Activated CD4-positive, alpha-beta T cell treated with anti-CD3 and anti-CD28 coated beads, Interleukin-10, Interleukin-2, amounts not matched to agents 100 ng/mL and 50 ng/mL, durations not matched to agents 16 hours and 8 hours (primary cell): ENCODE results near the gene ARL2.
"Not testable (repeated sequence)": the region's sequence is repeated elsewhere in the genome, so short reads cannot be mapped to it uniquely, and the experiment has no call there.

Experiments
- DNase-seq: peaks from one replicate; pipeline ENCODE4 v3.0.0-alpha.2; 2020

ARL2 gene

GRCh38 chr11:65013888-65014725 lies at the start of gene ARL2:
ARL2 (plus strand) TSS chr11:65014160; CDS start chr11:65014208, 48 bp downstream.
- peak; percentile 93 for DNase-seq

DNA sequence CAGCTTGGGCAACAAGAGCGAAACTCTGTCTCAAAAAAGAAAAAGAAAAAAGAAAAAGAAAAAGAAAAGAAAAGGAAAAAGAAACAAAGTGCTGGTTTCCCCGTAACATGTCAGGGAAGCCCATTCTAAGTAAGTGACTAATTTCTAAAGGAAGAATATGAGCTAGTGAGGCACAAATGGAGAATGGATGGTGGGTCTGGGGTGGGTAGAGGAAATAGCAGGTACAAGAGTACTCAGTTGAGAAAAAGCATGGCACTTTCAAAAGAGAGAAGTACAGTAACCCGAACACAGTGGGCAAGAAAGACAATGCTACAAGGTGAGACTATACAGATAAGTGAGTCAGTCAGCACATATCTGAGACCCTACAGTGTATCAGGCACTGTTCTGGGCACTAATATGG lies 46.6 kb upstream of the ARL2 start:
- DNase-seq, result peak; percentile 73

GRCh38 chr11:64969209-64969608 lies 44.8 kb upstream of the ARL2 start:
- DNase-seq, result peak; percentile 61

DNA sequence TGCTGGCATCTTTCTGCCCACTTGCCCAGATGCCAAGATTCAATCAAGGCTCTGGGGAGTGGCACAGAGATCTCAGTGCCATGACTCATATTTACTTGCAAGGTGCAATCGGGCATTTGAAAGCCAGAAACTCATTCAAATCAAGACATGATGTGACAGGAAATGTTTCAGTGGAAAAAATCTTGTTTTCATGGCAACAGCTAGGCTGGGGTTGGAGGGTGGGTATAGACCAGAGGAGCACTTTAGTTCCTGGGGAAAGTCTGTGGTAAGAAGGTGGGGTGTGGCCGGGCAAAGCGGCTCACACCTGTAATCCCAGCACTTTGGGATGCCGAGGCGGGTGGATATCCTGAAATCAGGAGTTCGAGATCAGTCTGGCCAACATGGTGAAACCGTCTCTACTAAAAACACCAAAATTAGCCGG lies 43.2 kb upstream of the ARL2 start:
- peak; percentile 89 for DNase-seq

DNA sequence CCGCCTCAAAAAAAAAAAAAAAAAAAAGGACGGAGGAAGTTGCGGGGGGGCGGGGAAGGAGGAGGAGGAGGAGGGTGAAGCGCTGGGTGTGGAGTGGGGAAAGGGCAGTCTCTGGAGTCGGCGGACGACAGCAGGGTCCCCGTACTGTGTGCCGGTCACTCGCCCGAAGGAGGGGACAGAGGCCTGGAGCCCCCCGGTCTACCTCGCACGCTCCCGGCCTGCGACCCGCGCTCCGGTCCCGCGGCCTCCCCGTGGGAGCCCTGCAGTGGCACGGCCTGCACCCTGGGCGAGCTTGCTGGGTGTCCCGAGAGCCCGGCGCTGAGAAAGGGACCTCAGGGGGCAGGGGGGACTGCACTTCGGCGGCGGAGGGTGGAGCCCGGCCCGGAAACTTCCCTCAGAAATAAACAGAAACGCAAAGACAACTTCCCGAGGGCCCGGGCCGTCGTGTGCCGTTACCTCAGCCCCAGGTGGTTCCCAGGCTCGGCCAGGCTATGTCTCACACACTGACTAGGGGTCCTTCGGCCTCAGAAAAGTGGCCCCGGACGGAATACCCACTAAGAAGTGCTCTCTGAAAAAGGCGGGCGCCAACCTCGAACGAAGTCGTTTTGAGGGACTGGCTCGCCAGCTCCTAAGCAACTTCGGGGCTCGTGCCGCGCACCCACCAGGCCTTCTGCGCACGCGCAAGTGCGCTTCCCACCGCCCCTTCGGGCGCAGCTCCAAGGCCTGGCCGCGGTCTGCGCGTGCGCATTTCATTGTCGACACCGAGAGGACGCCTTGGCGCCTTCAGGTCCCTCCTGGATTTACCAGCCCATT lies 42.3 kb upstream of the ARL2 start, which contains the start of gene MAJIN:
TSS of gene MAJIN (minus strand) at position 688 of the 813 bp plus-strand sequence. CDS start 12,703 bp downstream, outside the sequence.
- peak; percentile 95 for DNase-seq

DNA sequence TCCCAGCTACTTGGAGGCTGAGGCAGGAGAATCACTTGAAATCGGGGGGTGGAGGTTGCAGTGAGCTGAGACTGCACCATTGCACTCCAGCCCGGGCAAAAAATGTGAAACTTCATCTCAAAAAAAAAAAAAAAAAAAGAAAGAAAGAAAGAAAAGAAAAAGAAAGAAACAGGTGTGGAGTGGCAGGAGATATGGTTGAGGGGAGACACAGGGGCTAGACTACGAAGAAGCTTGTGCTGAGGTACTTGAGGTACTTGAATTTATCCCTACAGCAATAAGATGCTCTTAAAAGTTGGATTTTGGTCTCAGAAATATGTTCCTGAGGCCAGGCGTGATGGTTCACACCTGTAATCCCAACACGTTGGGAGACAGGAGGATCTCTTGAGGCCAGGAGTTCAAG lies 39.8 kb upstream of the ARL2 start:
- no peak for DNase-seq

DNA sequence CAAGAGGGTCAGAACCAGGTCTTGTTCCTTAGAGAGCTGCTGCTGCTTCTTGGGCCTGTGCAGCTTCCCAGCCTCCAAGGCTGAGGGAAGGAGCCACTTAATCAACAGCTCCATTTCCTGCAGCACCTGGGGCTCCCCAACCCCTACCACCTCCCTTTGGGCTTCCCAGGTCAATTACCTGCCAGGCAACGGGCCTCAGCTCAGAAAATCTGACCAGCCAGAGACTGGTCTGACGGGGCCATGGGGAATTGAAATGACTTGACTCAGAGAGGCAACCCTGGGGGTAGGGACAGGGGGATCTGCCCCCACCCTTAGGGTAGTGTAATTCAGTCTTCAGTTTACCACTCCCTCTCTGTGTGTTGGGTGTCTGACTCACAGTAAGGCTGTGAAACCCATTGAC lies 37.3 kb upstream of the ARL2 start:
- no peak for DNase-seq

GRCh38 chr11:64983339-64983738 lies 30.6 kb upstream of the ARL2 start:
- DNase-seq, result not testable (repeated sequence)

DNA sequence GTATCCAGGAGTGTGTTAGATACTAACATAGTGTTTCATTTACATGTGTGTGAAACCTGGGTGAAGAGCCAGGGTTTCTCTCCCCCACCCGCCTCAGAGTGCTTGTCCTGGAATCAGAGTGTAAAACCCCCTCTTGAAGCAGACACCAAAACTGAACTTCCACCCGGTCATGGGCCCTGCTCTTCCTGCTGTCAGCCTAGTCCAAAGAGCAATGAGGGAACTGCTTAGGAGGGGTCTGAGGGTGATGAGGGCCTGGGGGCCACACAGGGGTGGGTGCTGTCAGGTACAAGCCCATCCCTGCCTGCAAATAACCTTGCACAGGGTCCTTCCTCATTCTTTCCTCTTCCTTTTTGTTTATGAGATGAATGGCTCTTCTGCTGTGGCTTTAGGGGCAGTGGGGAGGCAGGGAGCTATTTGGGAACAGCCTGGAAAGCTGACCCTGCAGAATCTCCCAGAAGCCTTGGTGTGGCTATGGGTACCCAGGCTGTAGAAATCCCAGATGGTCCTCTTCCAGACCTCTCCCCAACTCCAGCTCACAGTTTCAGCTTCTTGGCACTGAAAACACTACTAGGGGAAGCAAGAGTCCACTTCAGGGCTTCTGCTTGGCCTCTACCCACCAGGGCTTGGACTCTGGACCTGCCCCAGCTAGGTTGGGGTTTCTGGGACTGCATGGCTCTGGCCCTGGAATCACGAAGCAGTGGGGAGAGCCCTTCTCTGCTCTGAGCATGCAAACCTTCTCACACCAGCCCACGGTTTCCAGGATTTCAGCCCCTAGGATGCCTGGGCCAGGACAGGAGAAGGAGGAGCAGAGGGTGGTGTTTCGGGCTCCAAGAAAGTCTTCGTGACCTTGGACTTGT lies 25.7 kb upstream of the ARL2 start:
- DNase-seq, result no peak

DNA sequence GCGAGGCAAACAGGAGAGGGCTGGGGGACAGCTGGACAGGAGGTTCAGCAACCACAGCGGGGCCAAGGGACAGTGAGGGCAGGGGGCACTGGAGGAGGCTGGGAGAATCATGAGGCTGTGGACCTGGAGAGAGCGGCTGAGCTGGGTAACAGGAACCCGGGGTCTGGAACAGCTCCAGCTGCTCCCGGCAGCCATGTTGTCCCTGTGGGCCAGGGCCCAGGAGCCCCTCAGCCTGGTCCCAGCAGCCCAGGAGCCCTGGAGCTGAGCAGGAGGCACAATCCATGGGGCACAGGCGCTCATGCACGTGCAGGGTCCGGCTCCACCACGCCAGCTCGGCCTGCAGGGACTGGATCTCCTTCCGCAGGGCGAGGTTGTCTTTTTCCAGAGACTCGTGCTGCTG lies 24.5 kb upstream of the ARL2 start:
- DNase-seq, result no peak

DNA sequence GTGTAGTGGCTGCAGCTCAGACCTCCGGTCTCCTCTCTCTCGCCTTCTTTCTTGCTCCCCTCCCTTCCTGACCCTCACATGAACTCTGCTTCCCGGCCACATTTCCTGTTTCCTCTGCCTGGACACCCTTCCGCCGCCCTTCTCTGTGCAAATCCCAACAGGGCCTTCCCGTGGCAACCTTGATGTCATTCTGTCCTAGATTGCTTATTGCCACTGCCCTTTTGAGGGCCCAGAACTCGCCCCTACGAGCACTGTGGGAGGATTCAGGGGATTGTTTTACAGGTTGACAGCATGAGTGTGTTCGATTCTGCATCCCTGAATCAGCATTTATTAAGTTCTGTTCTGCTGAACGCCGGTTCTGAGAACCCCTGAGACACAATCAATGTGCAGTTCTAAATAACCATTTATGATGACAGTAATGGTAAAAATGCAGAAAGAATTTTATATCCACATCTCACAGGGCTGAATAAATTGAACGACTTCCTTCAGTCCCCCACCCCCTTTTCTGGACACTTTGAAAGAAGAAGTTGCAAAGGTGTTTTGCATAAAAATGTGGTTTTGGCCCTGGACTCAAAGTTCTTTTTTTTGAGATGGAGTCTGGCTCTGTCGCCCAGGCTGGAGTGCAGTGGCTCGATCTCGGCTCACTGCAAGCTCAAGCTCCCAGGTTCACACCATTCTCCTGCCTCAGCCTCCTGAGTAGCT lies 23.6 kb upstream of the ARL2 start:
- no peak for DNase-seq

DNA sequence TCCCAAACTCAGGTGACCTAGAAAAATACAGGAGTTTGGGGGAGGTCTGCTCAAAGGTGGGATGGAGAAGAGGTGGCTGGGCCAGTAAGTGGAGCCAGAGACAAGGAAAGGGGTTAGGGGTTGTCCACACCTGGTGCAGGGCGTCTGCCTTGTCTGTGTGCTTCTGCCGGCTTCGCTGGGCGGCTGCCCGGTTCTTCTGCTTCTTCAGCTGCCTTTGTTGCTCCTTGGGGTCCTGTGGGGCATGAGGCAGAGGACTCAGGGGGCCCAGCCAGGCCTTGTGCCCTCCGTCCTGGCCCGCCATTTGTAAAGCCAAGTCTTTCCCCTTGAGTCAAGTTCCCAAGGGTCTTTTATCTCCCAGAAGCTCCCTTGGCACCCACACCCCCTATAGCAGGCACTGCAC lies 19.6 kb upstream of the ARL2 start:
- DNase-seq, result no peak

- no peak for DNase-seq
Observed at GRCh38 chr11:64996327-64996709, 17.6 kb upstream of the ARL2 start.

GRCh38 chr11:64996710-64997380 lies 17.1 kb upstream of the ARL2 start, which contains the start of gene BATF2:
BATF2 (minus strand) TSS chr11:64996971; CDS start chr11:64996914, 57 bp downstream.
- no peak for DNase-seq

GRCh38 chr11:64998141-64998540 lies 15.8 kb upstream of the ARL2 start:
- DNase-seq, result peak; percentile 31

GRCh38 chr11:64998690-64999431 lies 15.1 kb upstream of the ARL2 start:
- DNase-seq, result peak; percentile 47

DNA sequence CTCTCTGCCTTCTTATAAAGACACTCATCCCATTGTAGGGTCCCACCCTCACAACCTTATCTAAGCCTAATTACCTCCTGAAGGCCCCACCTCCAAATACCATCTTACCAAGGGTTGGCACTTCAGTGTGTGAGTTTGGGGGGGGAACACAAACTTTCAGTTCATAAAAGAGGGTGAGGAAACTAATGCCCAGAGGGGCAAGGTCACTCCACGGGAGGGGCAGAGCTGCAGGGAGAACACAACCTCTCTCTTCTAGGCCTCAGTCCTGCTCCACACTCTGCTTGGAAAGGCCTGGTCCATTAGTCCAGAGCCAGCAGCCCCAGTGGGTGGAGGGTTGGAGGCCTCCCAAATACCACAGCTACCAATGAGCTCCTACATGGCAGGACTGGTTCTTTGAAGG lies 14.5 kb upstream of the ARL2 start:
- no peak for DNase-seq

DNA sequence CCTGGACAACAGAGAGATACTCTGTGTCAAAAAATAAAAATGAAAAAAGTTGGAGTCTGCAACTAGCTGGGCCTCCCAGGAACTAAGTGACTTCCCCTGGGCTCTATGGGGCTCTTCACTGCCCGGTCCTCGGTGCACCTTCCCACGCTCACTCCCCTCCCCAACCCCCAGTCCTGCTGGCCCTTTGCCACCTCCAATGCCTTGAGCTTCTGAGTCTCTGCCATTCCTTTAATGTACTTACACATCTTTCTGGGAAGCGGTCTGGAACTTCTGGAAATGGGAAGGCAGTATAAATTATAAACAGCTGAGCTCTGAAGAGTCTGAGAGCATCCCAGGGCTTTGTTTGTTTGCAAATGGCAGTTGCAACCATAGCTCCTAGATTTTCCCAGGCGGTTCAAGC lies 11.3 kb upstream of the ARL2 start:
- no peak for DNase-seq

- DNase-seq, result no peak
Observed at GRCh38 chr11:65003282-65003681, 10.7 kb upstream of the ARL2 start.

DNA sequence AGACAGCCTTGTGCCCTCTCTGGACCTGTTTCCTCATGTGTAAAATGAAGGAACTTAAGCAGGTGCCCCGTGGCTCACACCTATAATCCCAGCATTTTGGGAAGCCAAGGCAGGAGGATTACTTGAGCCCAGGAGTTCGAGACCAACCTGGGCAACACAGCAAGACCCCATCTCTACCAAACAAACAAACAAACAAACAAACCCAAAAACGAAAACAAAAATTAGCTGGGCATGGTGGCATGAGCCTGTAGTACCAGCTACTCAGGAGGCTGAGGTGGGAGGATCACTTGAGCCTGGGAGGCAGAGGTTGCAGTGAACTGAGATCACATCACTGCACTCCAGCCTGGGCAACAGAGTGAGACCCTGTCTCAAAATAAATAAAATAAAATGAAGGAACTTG lies 10.0 kb upstream of the ARL2 start:
- not testable (repeated sequence) for DNase-seq

DNA sequence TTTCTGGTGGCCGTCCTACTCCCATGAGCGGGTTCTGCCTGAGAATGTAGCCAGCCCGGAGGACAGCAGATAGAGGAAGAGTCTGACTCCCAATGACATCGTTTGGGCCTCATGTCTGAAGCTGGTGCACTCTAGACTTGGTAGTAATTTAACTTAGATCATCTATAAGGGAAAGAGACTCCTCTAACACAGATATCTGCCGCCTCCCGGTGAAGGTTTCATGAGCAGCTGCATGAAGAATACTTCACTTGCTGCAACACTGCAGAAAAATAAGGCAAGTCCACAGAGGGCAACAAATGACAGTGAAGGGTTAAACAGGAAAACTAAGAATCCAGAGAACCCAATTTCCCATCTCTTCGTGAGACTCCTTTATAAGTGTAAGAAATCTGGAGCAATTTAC lies 5.9 kb upstream of the ARL2 start:
- DNase-seq, result no peak
